OCI-LY3 (cell line): Measurements from ENCODE around the gene SEL1L.

ENCODE experiments used
- EZH2phosphoT487 ChIP-seq: fragments of 200-600 bp; shearing (Covaris generic); IDR thresholded peaks from 2 replicates; pipeline ENCODE4 v1.6.1; 2018; ENCODE audit warnings: antibody characterized with exemption, mixed run types, low read depth
- TF ChIP-seq, protein P1 (sequence below): fragments of 200-600, 300-600 bp; sonication (generic); IDR thresholded peaks from 2 replicates; pipeline ENCODE4 v1.5.1; 2014; ENCODE audit warnings: antibody characterized with exemption, low read length, low read depth

DNA sequence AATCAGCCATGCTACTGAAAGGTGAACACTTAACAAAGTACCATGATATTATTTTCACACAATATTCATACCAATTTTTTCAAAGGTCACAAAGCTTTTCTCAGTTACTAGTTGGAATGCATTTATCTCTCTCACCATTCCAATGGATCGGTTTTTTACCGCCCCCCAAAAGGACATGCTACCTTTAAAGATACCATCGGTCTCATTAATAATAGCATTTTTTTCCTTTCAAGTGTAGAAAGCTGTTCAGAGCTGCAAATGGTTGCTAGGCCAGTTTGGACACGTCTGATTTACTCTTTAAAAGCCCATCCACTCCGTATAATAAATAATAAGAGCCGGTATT lies 98.6 kb downstream of the SEL1L start:
- TF ChIP-seq, protein P1, sequence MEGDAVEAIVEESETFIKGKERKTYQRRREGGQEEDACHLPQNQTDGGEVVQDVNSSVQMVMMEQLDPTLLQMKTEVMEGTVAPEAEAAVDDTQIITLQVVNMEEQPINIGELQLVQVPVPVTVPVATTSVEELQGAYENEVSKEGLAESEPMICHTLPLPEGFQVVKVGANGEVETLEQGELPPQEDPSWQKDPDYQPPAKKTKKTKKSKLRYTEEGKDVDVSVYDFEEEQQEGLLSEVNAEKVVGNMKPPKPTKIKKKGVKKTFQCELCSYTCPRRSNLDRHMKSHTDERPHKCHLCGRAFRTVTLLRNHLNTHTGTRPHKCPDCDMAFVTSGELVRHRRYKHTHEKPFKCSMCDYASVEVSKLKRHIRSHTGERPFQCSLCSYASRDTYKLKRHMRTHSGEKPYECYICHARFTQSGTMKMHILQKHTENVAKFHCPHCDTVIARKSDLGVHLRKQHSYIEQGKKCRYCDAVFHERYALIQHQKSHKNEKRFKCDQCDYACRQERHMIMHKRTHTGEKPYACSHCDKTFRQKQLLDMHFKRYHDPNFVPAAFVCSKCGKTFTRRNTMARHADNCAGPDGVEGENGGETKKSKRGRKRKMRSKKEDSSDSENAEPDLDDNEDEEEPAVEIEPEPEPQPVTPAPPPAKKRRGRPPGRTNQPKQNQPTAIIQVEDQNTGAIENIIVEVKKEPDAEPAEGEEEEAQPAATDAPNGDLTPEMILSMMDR = no peak
- no peak for TF ChIP-seq EZH2phosphoT487
